ENCODE data around the gene FAM118B.

Gene FAM118B

DNA sequence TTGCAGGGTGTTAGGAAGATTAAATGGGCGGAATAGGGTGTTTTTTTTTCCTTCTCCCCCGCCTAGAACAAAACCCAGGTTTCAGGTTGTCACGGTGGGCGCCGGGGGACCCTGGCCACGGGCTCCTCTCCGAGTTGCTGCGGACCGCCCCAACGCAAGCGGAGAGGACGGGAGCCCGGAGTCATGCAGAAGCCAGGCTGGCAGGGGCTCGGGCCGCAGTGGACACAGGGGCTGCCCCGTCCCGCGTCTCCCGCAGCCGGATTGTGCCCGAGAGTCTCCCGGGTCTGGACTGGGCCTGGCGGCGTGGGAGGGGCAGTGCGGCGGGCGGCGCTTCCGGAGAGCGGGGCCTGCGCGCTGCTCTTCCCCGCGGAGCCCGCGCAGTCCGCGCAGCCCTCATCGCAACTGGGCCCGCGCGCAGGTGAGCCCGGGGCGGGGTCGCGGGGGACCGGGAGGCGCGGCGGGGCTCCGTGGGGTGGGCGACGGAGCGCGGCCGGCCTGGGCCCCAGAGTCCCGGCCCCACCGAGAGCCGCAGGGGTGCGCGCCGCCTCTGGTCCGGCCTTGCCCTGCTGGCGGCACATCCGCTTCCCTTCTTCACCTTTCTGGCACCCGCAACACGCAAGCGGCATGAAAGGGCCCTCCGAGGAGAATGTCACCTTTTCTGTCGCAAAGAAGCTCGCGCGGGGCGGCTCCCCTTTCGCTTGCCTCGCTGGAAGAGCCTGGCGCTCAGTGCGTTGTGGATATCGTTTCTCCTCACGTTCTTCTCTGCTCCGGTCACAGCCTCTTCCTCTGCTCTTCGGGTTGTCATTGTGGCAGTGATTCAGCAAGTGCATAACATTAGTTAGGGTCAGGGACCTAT is 71.4 kb downstream of the FAM118B start, which contains the start of gene TIRAP:
TIRAP (plus strand) TSS at position 358 of the 856 bp plus-strand sequence. CDS start 7,802 bp downstream, outside the sequence.
- peak within 1 kb of the TSS; percentile 70 for H3K4me3 ChIP-seq (ENCODE audit: low read depth, low read length)
- TF ChIP-seq, protein P1, sequence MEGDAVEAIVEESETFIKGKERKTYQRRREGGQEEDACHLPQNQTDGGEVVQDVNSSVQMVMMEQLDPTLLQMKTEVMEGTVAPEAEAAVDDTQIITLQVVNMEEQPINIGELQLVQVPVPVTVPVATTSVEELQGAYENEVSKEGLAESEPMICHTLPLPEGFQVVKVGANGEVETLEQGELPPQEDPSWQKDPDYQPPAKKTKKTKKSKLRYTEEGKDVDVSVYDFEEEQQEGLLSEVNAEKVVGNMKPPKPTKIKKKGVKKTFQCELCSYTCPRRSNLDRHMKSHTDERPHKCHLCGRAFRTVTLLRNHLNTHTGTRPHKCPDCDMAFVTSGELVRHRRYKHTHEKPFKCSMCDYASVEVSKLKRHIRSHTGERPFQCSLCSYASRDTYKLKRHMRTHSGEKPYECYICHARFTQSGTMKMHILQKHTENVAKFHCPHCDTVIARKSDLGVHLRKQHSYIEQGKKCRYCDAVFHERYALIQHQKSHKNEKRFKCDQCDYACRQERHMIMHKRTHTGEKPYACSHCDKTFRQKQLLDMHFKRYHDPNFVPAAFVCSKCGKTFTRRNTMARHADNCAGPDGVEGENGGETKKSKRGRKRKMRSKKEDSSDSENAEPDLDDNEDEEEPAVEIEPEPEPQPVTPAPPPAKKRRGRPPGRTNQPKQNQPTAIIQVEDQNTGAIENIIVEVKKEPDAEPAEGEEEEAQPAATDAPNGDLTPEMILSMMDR (IDR thresholded peaks at IDR 0.05; ENCODE audit: low read depth, low read length, missing control alignments): peak; percentile 1
- H3K27ac ChIP-seq: peak within 1 kb of the TSS; percentile 22
- H3K27me3 ChIP-seq (replicated peaks): no peaks in the 10 kb centered on the region
- peak; percentile 19 for DNase-seq
- in situ Hi-C loops (cut with HindIII; ENCODE audit: low pct_ligation_motif_present, low sequenced_read_pairs): no loop called here
- H3K36me3 ChIP-seq (replicated peaks): no peaks in the 10 kb centered on the region

DNA sequence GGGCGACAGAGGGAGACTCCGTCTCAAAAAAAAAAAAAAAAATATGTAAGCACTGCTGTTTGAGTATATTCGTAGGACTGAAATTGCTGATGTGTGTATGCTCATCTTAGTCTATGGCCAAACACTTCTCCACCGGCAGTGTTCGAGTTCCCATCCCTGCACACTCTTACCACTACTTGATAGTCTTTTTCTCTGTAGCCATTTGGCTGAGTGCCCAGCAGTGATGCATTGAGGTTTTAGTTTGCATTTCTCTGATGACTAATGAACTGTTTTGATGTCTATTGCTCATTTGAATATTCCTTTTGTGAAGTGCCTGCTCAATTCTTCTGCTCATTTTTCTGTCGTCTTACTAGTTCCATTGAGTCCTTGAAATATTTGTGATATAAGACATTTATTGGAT is 73.2 kb downstream of the FAM118B start:
- in situ Hi-C loops (cut with HindIII; ENCODE audit: low pct_ligation_motif_present, low sequenced_read_pairs): no loop called here
- TF ChIP-seq, protein P1 (IDR thresholded peaks at IDR 0.05; ENCODE audit: low read depth, low read length, missing control alignments): no peak
- peak; percentile 98 for DNase-seq
- no peaks in the 10 kb centered on the region for H3K27me3 ChIP-seq (replicated peaks)
- H3K4me3 ChIP-seq (ENCODE audit: low read depth, low read length): no peak overlapping the region
- no peaks in the 10 kb centered on the region for H3K36me3 ChIP-seq (replicated peaks)
- H3K27ac ChIP-seq: no peak overlapping the region

DNA sequence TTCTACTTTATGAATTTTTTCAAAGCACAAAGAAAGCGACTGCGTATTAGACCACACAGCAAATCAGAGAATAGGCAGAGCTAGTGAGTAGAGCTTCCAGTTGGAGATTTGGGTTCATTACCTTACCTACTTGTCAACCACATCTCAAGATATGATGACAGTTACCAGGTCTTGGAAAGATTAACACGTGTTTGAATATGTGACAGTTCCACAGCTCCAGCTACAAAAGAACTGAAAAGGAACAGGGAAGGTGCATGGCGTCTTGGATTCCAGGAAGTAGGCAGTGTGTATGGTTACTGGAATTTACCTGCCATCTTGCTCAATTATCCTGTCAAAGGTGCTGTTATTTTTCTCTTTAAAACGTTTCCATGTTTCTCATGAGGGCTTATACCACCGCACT is 76.7 kb downstream of the FAM118B start:
- no peak overlapping the region for H3K4me3 ChIP-seq (ENCODE audit: low read depth, low read length)
- no peak overlapping the region for H3K27ac ChIP-seq
- no peak for DNase-seq
- no peaks in the 10 kb centered on the region for H3K27me3 ChIP-seq (replicated peaks)
- H3K36me3 ChIP-seq (replicated peaks): peaks cover 12% of the 10 kb centered on the region
- in situ Hi-C loops (cut with HindIII; ENCODE audit: low pct_ligation_motif_present, low sequenced_read_pairs): no loop called here
- TF ChIP-seq, protein P1 (IDR thresholded peaks at IDR 0.05; ENCODE audit: low read depth, low read length, missing control alignments): no peak

DNA sequence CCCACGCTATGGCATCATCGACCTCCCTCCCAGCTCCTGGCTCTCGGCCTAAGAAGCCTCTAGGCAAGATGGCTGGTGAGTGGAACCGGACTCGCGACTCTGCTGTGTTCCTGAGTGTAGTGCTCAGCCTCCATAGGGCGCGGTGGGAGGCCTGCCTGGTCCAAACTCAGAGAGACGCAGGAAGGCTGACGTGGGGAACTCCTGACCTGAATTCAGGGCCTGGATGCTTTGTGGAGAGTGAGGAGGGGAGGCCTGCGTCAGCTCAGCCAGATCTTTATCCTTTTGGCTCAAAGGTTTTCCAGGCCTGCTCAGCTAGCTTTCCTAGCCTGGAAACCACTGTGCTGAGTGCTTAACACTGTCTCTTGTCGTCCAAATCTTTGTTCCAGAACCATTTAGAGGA is 79.3 kb downstream of the FAM118B start:
- H3K27ac ChIP-seq: no peak overlapping the region
- H3K4me3 ChIP-seq (ENCODE audit: low read depth, low read length): no peak overlapping the region
- no peaks in the 10 kb centered on the region for H3K27me3 ChIP-seq (replicated peaks)
- peaks cover 22% of the 10 kb centered on the region for H3K36me3 ChIP-seq (replicated peaks)
- TF ChIP-seq, protein P1 (IDR thresholded peaks at IDR 0.05; ENCODE audit: low read depth, low read length, missing control alignments): no peak
- no peak for DNase-seq
- in situ Hi-C loops (cut with HindIII; ENCODE audit: low pct_ligation_motif_present, low sequenced_read_pairs): no loop called here

DNA sequence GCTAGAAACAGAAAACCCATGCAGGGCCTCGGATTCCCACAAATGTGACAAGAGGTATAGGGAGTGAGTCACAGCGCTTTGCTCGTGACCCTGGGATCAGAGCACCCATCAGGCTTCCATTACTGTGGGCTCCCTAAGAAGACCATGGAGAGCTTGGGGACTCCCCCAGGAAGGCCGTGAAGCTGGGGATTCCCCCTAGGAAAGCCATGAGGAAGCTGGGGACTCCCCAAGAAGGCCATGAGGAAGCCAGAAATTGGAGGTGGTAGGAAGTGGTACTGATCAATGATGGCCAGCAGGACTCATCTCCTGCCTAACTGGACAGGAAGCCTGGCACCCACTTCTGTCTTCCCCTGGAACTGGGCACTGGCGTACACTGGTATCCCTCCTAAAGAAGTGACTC is 82.1 kb downstream of the FAM118B start:
- Histone ChIP-seq H3K27ac (no peak overlapping the region), H3K27me3 (replicated peaks) (no peaks in the 10 kb centered on the region), H3K36me3 (replicated peaks) (peaks cover 22% of the 10 kb centered on the region), H3K4me3 (ENCODE audit: low read depth, low read length) (no peak overlapping the region)
- in situ Hi-C loops (cut with HindIII; ENCODE audit: low pct_ligation_motif_present, low sequenced_read_pairs): no loop called here
- TF ChIP-seq, protein P1 (IDR thresholded peaks at IDR 0.05; ENCODE audit: low read depth, low read length, missing control alignments): no peak
- DNase-seq: no peak
